HCT116 (cell line): ENCODE data around the gene PDZD4. TPM values are rescaled to one million over a fixed set of nuclear protein-coding genes. Genes with fewer than 3 reads are reported as not detected.
A peak's percentile ranks its signal among the peaks of the same experiment; 100 is the strongest.

Experiments used
- ATAC-seq: fragments of 200-7000 bp; cut with Tn5 transposase; 2 replicates; pipeline ENCODE4 v1.9.1; 2020; ENCODE audit warnings: mild to moderate bottlenecking, moderate library complexity
- BruUV-seq: library from RNA; stranded (reverse); fragments of 400-500 nt; replicated peaks from 2 replicates; lab custom pipeline; 2021; lab: Mats Ljungman, UMichigan
- CTCF ChIA-PET: fragments of 300-600 bp; sonication (Branson Sonifier 250); formaldehyde crosslinking; loops from one replicate; lab custom pipeline; 2021; ENCODE audit warnings: antibody characterized with exemption; lab: Charles Lee
- POLR2A ChIA-PET: fragments of 300-600, 350-600 bp; sonication (Branson Sonifier 250); formaldehyde crosslinking; loops from one replicate; lab custom pipeline; 2021; ENCODE audit warnings: antibody characterized with exemption; lab: Charles Lee
- RAD21 ChIA-PET, 2 experiments: fragments of 300-600 bp; sonication (Branson Sonifier 250); formaldehyde crosslinking; loops; one replicate each; lab custom pipeline; 2023; ENCODE audit warnings: low total read pairs in 2 of 2; ENCODE audit not compliant: uncharacterized antibody in 2 of 2, unreplicated experiment in 2 of 2, low non-redundant PET in 1 of 2; lab: Charles Lee
- DNase-seq: peaks from one replicate; pipeline ENCODE4 v3.0.0-alpha.2; 2010; ENCODE audit warnings: low read depth, low spot score
- H2AFZ ChIP-seq: fragments of 200-600 bp; shearing (Covaris generic), sonication (generic); 2 replicates; pipeline ENCODE4 v1.6.1; 2017; ENCODE audit warnings: low read depth, mixed run types, mixed read lengths, antibody characterized with exemption, low read length; ENCODE audit not compliant: poor library complexity, severe bottlenecking
- H3K27ac ChIP-seq: 2 replicates; pipeline ENCODE4 v1.5.1; 2012; ENCODE audit warnings: low read depth, low read length
- H3K27me3 ChIP-seq: fragments of 200-600 bp; sonication (generic); 2 replicates; pipeline ENCODE4 v1.6.1; 2016; ENCODE audit warnings: mixed run types, low read length, mixed read lengths; ENCODE audit not compliant: insufficient read depth
- H3K36me3 ChIP-seq, 2 experiments: fragments of 200-500 bp in 1 of 2; fragments of 200-600 bp in 1 of 2; sonication (Bioruptor generic) in 1 of 2; sonication (generic) in 1 of 2; 2 replicates each; pipeline versions ENCODE4 v1.5.1 to v1.6.1; 2014 to 2016; ENCODE audit warnings: low read length in 2 of 2, inconsistent platforms in 1 of 2, mixed read lengths in 1 of 2, mixed run types in 1 of 2; ENCODE audit not compliant: insufficient read depth in 2 of 2, control insufficient read depth in 1 of 2
- H3K4me1 ChIP-seq, 2 experiments: fragments of 200-600 bp in 1 of 2; sonication (generic) in 1 of 2; 2 replicates each; pipeline versions ENCODE4 v1.5.1 to v1.6.1; 2012 to 2017; ENCODE audit warnings: low read length in 2 of 2, inconsistent platforms in 1 of 2, mild to moderate bottlenecking in 1 of 2, mixed read lengths in 1 of 2, mixed run types in 1 of 2, moderate library complexity in 1 of 2; ENCODE audit not compliant: insufficient read depth in 2 of 2, control insufficient read depth in 1 of 2
- H3K4me2 ChIP-seq: fragments of 200-600 bp; sonication (generic); 2 replicates; pipeline ENCODE4 v1.6.1; 2017; ENCODE audit warnings: mixed run types, low read length, mixed read lengths
- H3K4me3 ChIP-seq, 2 experiments: fragments of 200-600 bp in 1 of 2; sonication (generic) in 1 of 2; replicated peaks in 1 of 2; 2 replicates each; pipeline ENCODE4 v1.5.1; 2011 to 2016; ENCODE audit warnings: low read length in 2 of 2, control low read depth in 1 of 2, low read depth in 1 of 2, mild to moderate bottlenecking in 1 of 2, mixed read lengths in 1 of 2, mixed run types in 1 of 2
- H3K79me2 ChIP-seq: fragments of 200-600 bp; sonication (generic); 2 replicates; pipeline ENCODE4 v1.6.1; 2017; ENCODE audit warnings: mild to moderate bottlenecking, mixed run types, low read length, moderate library complexity, mixed read lengths; ENCODE audit not compliant: insufficient read depth
- H3K9ac ChIP-seq: fragments of 200-600 bp; sonication (generic); 2 replicates; pipeline ENCODE4 v1.6.1; 2016; ENCODE audit warnings: low read length, mixed read lengths
- H3K9me2 ChIP-seq: fragments of 200-600 bp; sonication (generic), shearing (Covaris generic); 2 replicates; pipeline ENCODE4 v1.6.1; 2017; ENCODE audit warnings: mixed run types, mild to moderate bottlenecking, moderate library complexity; ENCODE audit not compliant: insufficient read depth
- H3K9me3 ChIP-seq, 2 experiments: fragments of 200-500 bp in 1 of 2; fragments of 200-600 bp in 1 of 2; sonication (Bioruptor generic) in 1 of 2; sonication (generic) in 1 of 2; 2 replicates each; pipeline ENCODE4 v1.6.1; 2014 to 2017; ENCODE audit warnings: low read length in 2 of 2, mixed read lengths in 2 of 2, inconsistent platforms in 1 of 2, low read depth in 1 of 2, mild to moderate bottlenecking in 1 of 2, mixed run types in 1 of 2, moderate library complexity in 1 of 2; ENCODE audit not compliant: control insufficient read depth in 1 of 2, insufficient read depth in 1 of 2
- H4K20me1 ChIP-seq: fragments of 200-600 bp; sonication (generic), shearing (Covaris generic); 2 replicates; pipeline ENCODE4 v1.6.1; 2017; ENCODE audit warnings: mixed run types, mild to moderate bottlenecking, moderate library complexity; ENCODE audit not compliant: insufficient read depth
- RAD21 ChIP-seq: IDR thresholded peaks from 2 replicates; pipeline ENCODE4 v1.6.1; 2012; ENCODE audit warnings: low read depth, mild to moderate bottlenecking
- SIN3A ChIP-seq: IDR thresholded peaks from 2 replicates; pipeline ENCODE4 v1.6.1; 2012; ENCODE audit warnings: low read depth
- ZFX ChIP-seq: fragments of 450-650 bp; IDR thresholded peaks from 2 replicates; pipeline ENCODE4 v1.6.1; 2017
- ZNF274 ChIP-seq: fragments of 200-500 bp; sonication (Bioruptor generic); IDR thresholded peaks from 2 replicates; pipeline ENCODE4 v1.6.1; 2014; ENCODE audit warnings: mild to moderate bottlenecking, low read depth, low read length, inconsistent platforms
- intact Hi-C: fragments of 100-400 bp; cut with micrococcal nuclease; formaldehyde crosslinking; loops from 2 replicates; pipeline ENCODE4 v1.10.0; 2022
- total RNA-seq: library from RNA; stranded (reverse); gene quantifications from one replicate; pipeline ENCODE4 v1.2.1, GENCODE V29; 2021; ENCODE audit not compliant: unreplicated experiment
- TF ChIP-seq, protein P1 (sequence below): IDR thresholded peaks from 2 replicates; pipeline ENCODE4 v1.6.1; 2012

The PDZD4 gene
- total RNA-seq, 1 experiment from 2014 or later = 0.30 TPM

- Histone ChIP-seq H3K9me3 (no peaks in the 10 kb centered on the region), H4K20me1 (no peaks in the 10 kb centered on the region), H3K36me3 (peaks cover 0 to 6% of the 10 kb centered on the region in 2 experiments; a peak in 1 of 4 replicates), H3K4me2 (peak overlapping the region; percentile 86), H3K9me2 (no peaks in the 10 kb centered on the region), H3K4me1 (peaks cover 0 to 17% of the 10 kb centered on the region in 2 experiments; a peak in 2 of 4 replicates), H3K27ac (peak overlapping the region; percentile 80), H3K27me3 (no peaks in the 10 kb centered on the region), H3K4me3 (peak overlapping the region; percentile 76 to 77), H2AFZ (no peak overlapping the region), H3K9ac (peak overlapping the region; percentile 84), H3K79me2 (peaks cover 46% of the 10 kb centered on the region)
- TSS peak; percentile 85 for BruUV-seq
- DNase-seq = no peak
- ChIA-PET CTCF (interaction anchor here (1.5 kb wide), 1 partner anchor 16 kb away, joined by 4 read pairs; no protein-coding TSS in a partner anchor), POLR2A (interaction anchor here (0.7 to 1.3 kb wide), 4 partner anchors 9 to 150 kb away, joined by 3 to 7 read pairs (median 4); partner anchors contain the start of gene ARHGAP4), RAD21 (interaction anchor here in 1 of 2 experiments (1.0 kb wide), 1 partner anchor 89 kb away, joined by 3 read pairs; no protein-coding TSS in a partner anchor)
- ATAC-seq = no peak; the same call in 1 of the 2 replicates
- TF ChIP-seq ZNF274 = no peak
- peak; percentile 53; the same call in 1 of the 2 replicates for TF ChIP-seq ZFX
- TF ChIP-seq RAD21 = no peak
- no peak for TF ChIP-seq SIN3A
- TF ChIP-seq, protein P1, sequence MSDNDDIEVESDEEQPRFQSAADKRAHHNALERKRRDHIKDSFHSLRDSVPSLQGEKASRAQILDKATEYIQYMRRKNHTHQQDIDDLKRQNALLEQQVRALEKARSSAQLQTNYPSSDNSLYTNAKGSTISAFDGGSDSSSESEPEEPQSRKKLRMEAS = no peak
- intact Hi-C loops = no loop called here
These were observed 35.2 kb downstream of the PDZD4 start for GRCh38 chrX:153794897-153795816.
